A673 (cell line): ENCODE measurements around the gene DPF1. TPM values are rescaled to one million over a fixed set of nuclear protein-coding genes. Genes with fewer than 3 reads are reported as not detected.

Experiments used
- BruUV-seq: library from RNA; stranded (reverse); fragments of 400-500 nt; replicated peaks from 2 replicates; lab custom pipeline; 2021; lab: Mats Ljungman, UMichigan
- CTCF ChIA-PET: fragments of 300-600 bp; sonication (Branson Sonifier 250); formaldehyde crosslinking; loops from one replicate; lab custom pipeline; 2022; ENCODE audit warnings: antibody characterized with exemption; lab: Charles Lee
- POLR2A ChIA-PET: fragments of 300-600 bp; sonication (Branson Sonifier 250); formaldehyde crosslinking; loops from one replicate; lab custom pipeline; 2022; ENCODE audit warnings: antibody characterized with exemption; ENCODE audit not compliant: low non-redundant PET; lab: Charles Lee
- DNase-seq: peaks from one replicate; pipeline ENCODE4 v3.0.0-alpha.2; 2015; ENCODE audit warnings: low spot score
- H3K27ac ChIP-seq: fragments of 200-600 bp; sonication (generic); 2 replicates; pipeline ENCODE4 v1.5.1; 2016; ENCODE audit warnings: mixed run types, low read depth, mild to moderate bottlenecking, mixed read lengths, antibody characterized with exemption, low read length; ENCODE audit not compliant: poor library complexity, severe bottlenecking
- H3K27me3 ChIP-seq: fragments of 200-600 bp; sonication (generic); replicated peaks from 2 replicates; pipeline ENCODE4 v1.6.1; 2017; ENCODE audit warnings: mixed run types, low read depth, mild to moderate bottlenecking, mixed read lengths, antibody characterized with exemption, low read length; ENCODE audit not compliant: insufficient read depth, poor library complexity
- H3K36me3 ChIP-seq: fragments of 200-600 bp; sonication (generic); 2 replicates; pipeline ENCODE4 v1.6.1; 2016; ENCODE audit warnings: mixed run types, mild to moderate bottlenecking, mixed read lengths, antibody characterized with exemption, low read length; ENCODE audit not compliant: insufficient read depth, poor library complexity, severe bottlenecking
- H3K4me1 ChIP-seq: fragments of 200-600 bp; sonication (generic); 2 replicates; pipeline ENCODE4 v1.6.1; 2017; ENCODE audit warnings: mixed run types, mild to moderate bottlenecking, mixed read lengths, antibody characterized with exemption, low read length; ENCODE audit not compliant: insufficient read depth, poor library complexity, severe bottlenecking
- H3K4me3 ChIP-seq: fragments of 200-600 bp; sonication (generic); 2 replicates; pipeline ENCODE4 v1.5.1; 2016; ENCODE audit warnings: low read depth, mixed run types, mild to moderate bottlenecking, mixed read lengths, low read length; ENCODE audit not compliant: poor library complexity, severe bottlenecking
- H3K9me3 ChIP-seq: fragments of 200-600 bp; sonication (generic); 2 replicates; pipeline ENCODE4 v1.6.1; 2016; ENCODE audit warnings: mixed run types, low read depth, mild to moderate bottlenecking, mixed read lengths, antibody characterized with exemption, low read length; ENCODE audit not compliant: poor library complexity, severe bottlenecking
- EZH2 ChIP-seq: fragments of 200-600 bp; sonication (generic); IDR thresholded peaks from 2 replicates; pipeline ENCODE4 v1.6.1; 2017; ENCODE audit warnings: borderline replicate concordance, low read depth, mild to moderate bottlenecking, mixed read lengths, antibody characterized with exemption, low read length; ENCODE audit not compliant: poor library complexity, severe bottlenecking
- intact Hi-C: fragments of 100-400 bp; cut with micrococcal nuclease; formaldehyde crosslinking; loops from one replicate; pipeline ENCODE4 v1.10.0; 2022; ENCODE audit not compliant: unreplicated experiment
- total RNA-seq: library from RNA; stranded (reverse); gene quantifications from 2 replicates; pipeline ENCODE4 v1.2.3, GENCODE V29; 2021
- TF ChIP-seq, protein P1 (sequence below): fragments of 300-800, 200-600 bp; sonication (generic); conservative IDR thresholded peaks from 2 replicates; pipeline ENCODE4 v1.5.1; 2017; ENCODE audit warnings: low read depth, mild to moderate bottlenecking, antibody characterized with exemption, low read length, moderate library complexity, mixed read lengths

Gene DPF1
- total RNA-seq, 1 experiment from 2014 or later: 6.3 TPM

DNA sequence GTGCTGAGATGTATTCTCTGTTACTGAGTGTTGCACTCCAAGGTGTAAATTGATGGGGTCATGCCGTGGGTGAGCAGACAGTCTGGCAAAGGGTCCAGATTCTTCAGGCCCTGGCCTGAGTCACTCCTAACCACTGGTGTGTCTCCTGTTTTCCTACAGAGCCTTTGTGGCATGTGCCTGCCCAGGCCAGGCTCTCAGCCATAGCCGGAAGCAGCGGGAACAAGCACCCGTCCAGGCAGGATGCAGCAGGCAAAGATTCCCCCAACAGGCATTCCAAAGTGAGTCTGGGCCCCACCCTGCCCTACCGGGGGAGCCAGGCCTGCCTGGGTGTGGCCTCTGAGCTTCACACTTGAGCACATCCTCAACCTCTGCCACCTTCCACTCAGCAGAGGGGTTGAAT is 61.9 kb downstream of the DPF1 start:
- DNase-seq: no peak
- Histone ChIP-seq H3K27me3 (no peaks in the 10 kb centered on the region), H3K9me3 (no peaks in the 10 kb centered on the region), H3K4me3 (no peak overlapping the region), H3K36me3 (no peaks in the 10 kb centered on the region), H3K27ac (no peak overlapping the region), H3K4me1 (no peaks in the 10 kb centered on the region)
- intact Hi-C loops: no loop called here
- POLR2A ChIA-PET: no interaction called here
- TF ChIP-seq, protein P1, sequence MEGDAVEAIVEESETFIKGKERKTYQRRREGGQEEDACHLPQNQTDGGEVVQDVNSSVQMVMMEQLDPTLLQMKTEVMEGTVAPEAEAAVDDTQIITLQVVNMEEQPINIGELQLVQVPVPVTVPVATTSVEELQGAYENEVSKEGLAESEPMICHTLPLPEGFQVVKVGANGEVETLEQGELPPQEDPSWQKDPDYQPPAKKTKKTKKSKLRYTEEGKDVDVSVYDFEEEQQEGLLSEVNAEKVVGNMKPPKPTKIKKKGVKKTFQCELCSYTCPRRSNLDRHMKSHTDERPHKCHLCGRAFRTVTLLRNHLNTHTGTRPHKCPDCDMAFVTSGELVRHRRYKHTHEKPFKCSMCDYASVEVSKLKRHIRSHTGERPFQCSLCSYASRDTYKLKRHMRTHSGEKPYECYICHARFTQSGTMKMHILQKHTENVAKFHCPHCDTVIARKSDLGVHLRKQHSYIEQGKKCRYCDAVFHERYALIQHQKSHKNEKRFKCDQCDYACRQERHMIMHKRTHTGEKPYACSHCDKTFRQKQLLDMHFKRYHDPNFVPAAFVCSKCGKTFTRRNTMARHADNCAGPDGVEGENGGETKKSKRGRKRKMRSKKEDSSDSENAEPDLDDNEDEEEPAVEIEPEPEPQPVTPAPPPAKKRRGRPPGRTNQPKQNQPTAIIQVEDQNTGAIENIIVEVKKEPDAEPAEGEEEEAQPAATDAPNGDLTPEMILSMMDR: no peak
- no peak for TF ChIP-seq EZH2
- CTCF ChIA-PET: no interaction called here
- no TSS peak for BruUV-seq

Other genes with a start within 250 kb of the DPF1 start
- 1.1 TPM in 1 of 2 replicates, not detected in the other for gene PPP1R14A, start 32.2 kb upstream of the DPF1 start, total RNA-seq
- gene SPINT2, start 40.4 kb upstream of the DPF1 start, total RNA-seq: 0.42 TPM in 1 of 2 replicates, not detected in the other
- gene C19orf33, start 80.0 kb upstream of the DPF1 start, total RNA-seq: not detected in 2 replicates
- gene YIF1B, start 91.7 kb upstream of the DPF1 start, total RNA-seq: 57.6 and 66.2 TPM in 2 replicates
- 0.11 TPM in 1 of 2 replicates, not detected in the other for gene KCNK6, start 95.6 kb upstream of the DPF1 start, total RNA-seq
- gene CATSPERG, start 111.6 kb upstream of the DPF1 start, total RNA-seq: 1.2 and 1.3 TPM in 2 replicates
- gene PSMD8, start 150.3 kb upstream of the DPF1 start, total RNA-seq: 303 and 321 TPM in 2 replicates
- 0.83 and 1.3 TPM in 2 replicates for gene GGN, start 163.8 kb upstream of the DPF1 start, total RNA-seq
- gene SPRED3, start 164.5 kb upstream of the DPF1 start, total RNA-seq: 6.2 and 6.8 TPM in 2 replicates
- 11.8 and 12.1 TPM in 2 replicates for gene FAM98C, start 178.9 kb upstream of the DPF1 start, total RNA-seq
- not detected in 2 replicates for gene RASGRP4, start 202.0 kb upstream of the DPF1 start, total RNA-seq
- gene RYR1, start 209.5 kb upstream of the DPF1 start, total RNA-seq: 0.28 and 0.55 TPM in 2 replicates